ENCODE data around the gene GPR26.

GPR26 gene

GRCh38 chr10:123622381-123622780, 43.8 kb upstream of the GPR26 start:
- TF ChIP-seq CTCF (IDR thresholded peaks at IDR 0.05), result no peak
- TF ChIP-seq ZFX (IDR thresholded peaks at IDR 0.05; ENCODE audit: borderline replicate concordance), result no peak
- H3K27ac ChIP-seq, result no peak overlapping the region

GRCh38 chr10:123624086-123624485, 42.1 kb upstream of the GPR26 start:
- TF ChIP-seq CTCF (IDR thresholded peaks at IDR 0.05), result no peak
- TF ChIP-seq ZFX (IDR thresholded peaks at IDR 0.05; ENCODE audit: borderline replicate concordance), result no peak
- H3K27ac ChIP-seq, result no peak overlapping the region

GRCh38 chr10:123633106-123633505, 33.0 kb upstream of the GPR26 start:
- no peak for TF ChIP-seq ZFX (IDR thresholded peaks at IDR 0.05; ENCODE audit: borderline replicate concordance)
- no peak for TF ChIP-seq CTCF (IDR thresholded peaks at IDR 0.05)

GRCh38 chr10:123633636-123634035, 32.5 kb upstream of the GPR26 start:
- TF ChIP-seq ZFX (IDR thresholded peaks at IDR 0.05; ENCODE audit: borderline replicate concordance), result no peak
- no peak for TF ChIP-seq CTCF (IDR thresholded peaks at IDR 0.05)
- H3K27ac ChIP-seq, result no peak overlapping the region

More at GRCh38 chr10:123633106-123633505, 33.0 kb upstream of the GPR26 start:
- no peak overlapping the region for H3K27ac ChIP-seq

- no peak for TF ChIP-seq ZFX (IDR thresholded peaks at IDR 0.05; ENCODE audit: borderline replicate concordance)
- TF ChIP-seq CTCF (IDR thresholded peaks at IDR 0.05), result no peak
- H3K27ac ChIP-seq, result no peak overlapping the region
Measured at GRCh38 chr10:123634221-123634620, 31.9 kb upstream of the GPR26 start.

- TF ChIP-seq ZFX (IDR thresholded peaks at IDR 0.05; ENCODE audit: borderline replicate concordance), result no peak
- TF ChIP-seq CTCF (IDR thresholded peaks at IDR 0.05), result no peak
- no peak overlapping the region for H3K27ac ChIP-seq
Measured at GRCh38 chr10:123635131-123635530, 31.0 kb upstream of the GPR26 start.

- TF ChIP-seq CTCF (IDR thresholded peaks at IDR 0.05), result no peak
- TF ChIP-seq ZFX (IDR thresholded peaks at IDR 0.05; ENCODE audit: borderline replicate concordance), result no peak
- H3K27ac ChIP-seq, result no peak overlapping the region
Measured at GRCh38 chr10:123635745-123636144, 30.4 kb upstream of the GPR26 start.
